ENCODE data around the gene ENOX1.

Gene ENOX1

DNA sequence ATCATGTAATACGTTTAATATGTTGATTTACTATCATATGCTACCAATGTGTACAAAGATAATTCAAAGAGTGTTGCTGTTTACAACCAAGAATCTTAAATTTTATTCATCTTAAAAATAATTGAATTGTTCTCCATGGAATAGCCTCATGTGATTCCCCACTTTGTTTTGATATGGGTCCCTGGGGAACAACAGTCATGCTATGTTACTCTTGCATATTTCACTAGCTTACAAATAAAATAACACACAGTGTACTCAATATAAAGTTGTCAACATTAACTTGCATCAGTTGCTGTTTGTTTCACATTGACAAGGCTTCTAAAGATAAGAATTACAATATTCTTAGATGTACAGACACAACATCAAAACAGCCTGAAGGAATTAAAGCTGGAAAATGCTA, 2.3 kb downstream of the ENOX1 start:
- H3K36me3 ChIP-seq (ENCODE audit: control insufficient read depth, insufficient read depth, low read length), result no peaks in the 10 kb centered on the region
- peaks cover 71% of the 10 kb centered on the region for H3K27me3 ChIP-seq (ENCODE audit: control insufficient read depth, insufficient read depth, low read length)
- no peak overlapping the region for H3K4me3 ChIP-seq (ENCODE audit: low read depth, low read length)
- no peak overlapping the region for H3K9ac ChIP-seq (ENCODE audit: low read depth, low read length)
- no peaks in the 10 kb centered on the region for H3K9me3 ChIP-seq (ENCODE audit: control insufficient read depth, insufficient read depth, low read length)
- peaks cover 8% of the 10 kb centered on the region for H3K4me1 ChIP-seq (ENCODE audit: control insufficient read depth, insufficient read depth, low read length)

DNA sequence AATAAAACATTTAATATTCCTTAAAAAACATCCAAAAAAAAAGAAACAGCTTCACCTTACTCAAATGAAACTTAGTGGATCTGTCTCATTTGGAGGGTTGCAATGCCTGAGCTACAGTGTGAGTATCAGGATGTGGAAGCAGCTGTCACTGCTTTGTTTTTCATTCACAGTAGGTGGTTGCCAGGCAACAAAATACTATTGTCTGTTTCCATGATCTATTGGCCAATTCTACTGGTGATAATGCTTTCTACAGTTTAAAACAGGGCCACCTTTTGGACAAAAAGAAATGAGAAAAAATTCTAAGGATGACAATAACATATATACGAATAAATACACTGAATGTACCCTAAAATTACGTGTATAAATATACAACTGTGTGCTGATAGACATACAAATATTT, 3.0 kb downstream of the ENOX1 start:
- H3K9me3 ChIP-seq (ENCODE audit: control insufficient read depth, insufficient read depth, low read length), result no peaks in the 10 kb centered on the region
- no peak overlapping the region for H3K4me3 ChIP-seq (ENCODE audit: low read depth, low read length)

DNA sequence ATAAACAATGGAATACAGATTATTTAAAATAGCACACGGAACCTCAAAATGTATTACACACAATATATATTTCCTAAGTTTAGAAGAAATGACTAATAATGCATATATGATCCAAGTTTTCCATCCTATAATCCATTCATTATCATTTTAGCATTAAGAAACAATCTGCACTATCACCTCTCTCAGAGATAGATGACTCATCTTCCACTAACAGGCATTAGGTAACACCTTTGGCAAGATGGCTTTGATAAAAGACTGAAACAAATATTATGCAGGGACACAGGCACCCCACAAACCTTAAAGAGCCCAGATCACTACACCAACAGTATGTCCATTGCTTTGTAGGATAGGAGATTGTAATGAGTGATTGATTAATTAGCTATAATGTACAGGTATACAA, 4.1 kb downstream of the ENOX1 start:
- Histone ChIP-seq H3K4me1 (ENCODE audit: control insufficient read depth, insufficient read depth, low read length) (peaks cover 1% of the 10 kb centered on the region), H3K4me3 (ENCODE audit: low read depth, low read length) (no peak overlapping the region), H3K27me3 (ENCODE audit: control insufficient read depth, insufficient read depth, low read length) (peaks cover 78% of the 10 kb centered on the region)

More for the DNA sequence above, 3.0 kb downstream of the ENOX1 start:
- Histone ChIP-seq H3K27me3 (ENCODE audit: control insufficient read depth, insufficient read depth, low read length) (peaks cover 76% of the 10 kb centered on the region), H3K36me3 (ENCODE audit: control insufficient read depth, insufficient read depth, low read length) (no peaks in the 10 kb centered on the region), H3K9ac (ENCODE audit: low read depth, low read length) (no peak overlapping the region), H3K4me1 (ENCODE audit: control insufficient read depth, insufficient read depth, low read length) (peaks cover 8% of the 10 kb centered on the region)

DNA sequence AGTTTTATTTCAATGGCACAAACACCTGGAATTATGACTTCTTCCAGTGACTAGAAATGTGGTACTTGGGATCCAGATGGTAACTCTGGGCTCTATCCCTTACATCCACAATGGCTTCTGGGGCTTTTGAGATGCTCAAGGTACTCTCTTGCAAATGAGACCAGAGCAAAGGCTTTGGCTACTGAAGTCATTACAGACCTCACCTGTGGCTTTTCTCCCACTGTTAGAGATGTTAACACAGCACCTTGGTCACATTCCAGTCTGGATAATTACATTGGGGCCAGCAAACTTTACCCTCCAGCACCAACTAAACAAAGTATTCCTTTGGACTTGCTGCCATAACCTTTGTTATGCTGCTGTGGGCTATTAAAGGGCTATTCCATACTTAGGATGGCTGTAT, 6.1 kb downstream of the ENOX1 start:
- Histone ChIP-seq H3K9me3 (ENCODE audit: control insufficient read depth, insufficient read depth, low read length) (no peaks in the 10 kb centered on the region), H3K27me3 (ENCODE audit: control insufficient read depth, insufficient read depth, low read length) (peaks cover 74% of the 10 kb centered on the region), H3K36me3 (ENCODE audit: control insufficient read depth, insufficient read depth, low read length) (no peaks in the 10 kb centered on the region), H3K9ac (ENCODE audit: low read depth, low read length) (no peak overlapping the region), H3K4me3 (ENCODE audit: low read depth, low read length) (no peak overlapping the region), H3K4me1 (ENCODE audit: control insufficient read depth, insufficient read depth, low read length) (no peaks in the 10 kb centered on the region)

More for the DNA sequence above, 4.1 kb downstream of the ENOX1 start:
- Histone ChIP-seq H3K9ac (ENCODE audit: low read depth, low read length) (no peak overlapping the region), H3K36me3 (ENCODE audit: control insufficient read depth, insufficient read depth, low read length) (no peaks in the 10 kb centered on the region), H3K9me3 (ENCODE audit: control insufficient read depth, insufficient read depth, low read length) (no peaks in the 10 kb centered on the region)

DNA sequence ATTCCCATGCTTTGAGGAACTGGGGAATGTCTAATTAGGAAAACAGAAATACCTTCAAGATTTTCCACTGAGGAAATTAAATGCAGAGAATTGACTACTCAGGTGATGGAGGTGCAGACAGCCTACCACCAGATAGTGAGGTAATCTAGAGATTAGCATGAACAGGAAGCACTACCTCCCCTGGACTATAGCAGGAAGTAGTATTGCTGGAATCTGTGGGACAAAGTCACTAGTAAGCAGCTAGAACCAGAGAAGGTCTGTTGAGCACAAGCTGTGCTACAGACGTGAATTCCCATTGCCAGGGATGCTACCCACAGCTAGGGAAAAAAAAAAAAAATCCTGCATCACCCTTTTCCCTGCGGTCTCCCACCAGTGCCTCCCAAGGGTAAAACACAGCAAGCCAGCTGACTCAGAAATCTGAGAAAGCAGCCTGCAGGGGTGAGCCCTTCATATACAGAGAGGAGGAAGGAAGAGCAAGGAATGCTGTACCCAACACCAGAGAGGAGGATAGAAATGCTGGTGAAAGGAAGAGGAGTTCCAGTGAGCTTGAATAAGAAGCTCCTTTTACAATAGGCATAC, 10.2 kb downstream of the ENOX1 start:
- Histone ChIP-seq H3K9ac (ENCODE audit: low read depth, low read length) (no peak overlapping the region), H3K4me3 (ENCODE audit: low read depth, low read length) (no peak overlapping the region), H3K27me3 (ENCODE audit: control insufficient read depth, insufficient read depth, low read length) (peaks cover 40% of the 10 kb centered on the region), H3K36me3 (ENCODE audit: control insufficient read depth, insufficient read depth, low read length) (no peaks in the 10 kb centered on the region), H3K4me1 (ENCODE audit: control insufficient read depth, insufficient read depth, low read length) (no peaks in the 10 kb centered on the region), H3K9me3 (ENCODE audit: control insufficient read depth, insufficient read depth, low read length) (no peaks in the 10 kb centered on the region)

DNA sequence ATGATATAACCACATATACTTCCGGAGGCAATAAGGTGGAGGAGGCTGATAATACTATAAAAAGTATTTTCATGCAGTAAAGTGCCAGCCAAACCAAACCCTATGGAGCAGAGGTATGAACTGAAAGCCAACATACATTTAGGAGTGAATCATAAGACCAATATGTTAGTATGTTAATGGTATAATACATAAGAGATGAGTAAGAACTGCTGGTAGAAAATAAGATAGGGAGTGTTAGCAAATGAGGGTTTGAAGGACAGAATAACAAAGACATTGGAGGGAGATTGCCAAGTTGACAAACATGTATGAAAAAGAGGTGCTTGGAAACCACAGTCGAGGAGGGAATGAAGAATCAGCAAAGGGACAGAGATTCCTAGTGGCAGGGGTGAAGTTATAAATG, 10.8 kb downstream of the ENOX1 start:
- Histone ChIP-seq H3K4me1 (ENCODE audit: control insufficient read depth, insufficient read depth, low read length) (no peaks in the 10 kb centered on the region), H3K9ac (ENCODE audit: low read depth, low read length) (no peak overlapping the region), H3K27me3 (ENCODE audit: control insufficient read depth, insufficient read depth, low read length) (peaks cover 40% of the 10 kb centered on the region), H3K9me3 (ENCODE audit: control insufficient read depth, insufficient read depth, low read length) (no peaks in the 10 kb centered on the region), H3K36me3 (ENCODE audit: control insufficient read depth, insufficient read depth, low read length) (no peaks in the 10 kb centered on the region), H3K4me3 (ENCODE audit: low read depth, low read length) (no peak overlapping the region)

DNA sequence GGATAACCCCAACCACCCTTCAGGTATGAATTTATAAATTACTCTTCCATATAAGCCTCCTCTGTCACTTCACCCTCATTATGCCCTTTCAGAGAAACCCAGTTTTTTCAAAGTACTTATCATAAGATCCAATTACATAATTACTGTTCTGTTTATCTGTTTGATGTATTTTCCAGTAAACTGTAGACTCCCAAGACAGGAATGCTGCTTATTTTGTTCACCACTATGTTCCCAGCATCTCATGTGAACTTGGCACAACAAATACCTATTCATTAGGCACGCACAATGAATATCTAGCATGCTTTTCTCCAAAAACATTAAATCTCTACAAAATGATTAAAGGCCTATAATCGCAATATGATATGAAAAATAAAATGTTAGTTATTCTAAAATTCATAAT, 13.2 kb downstream of the ENOX1 start:
- Histone ChIP-seq H3K9ac (ENCODE audit: low read depth, low read length) (no peak overlapping the region), H3K9me3 (ENCODE audit: control insufficient read depth, insufficient read depth, low read length) (no peaks in the 10 kb centered on the region), H3K36me3 (ENCODE audit: control insufficient read depth, insufficient read depth, low read length) (no peaks in the 10 kb centered on the region), H3K27me3 (ENCODE audit: control insufficient read depth, insufficient read depth, low read length) (peaks cover 19% of the 10 kb centered on the region), H3K4me1 (ENCODE audit: control insufficient read depth, insufficient read depth, low read length) (no peaks in the 10 kb centered on the region), H3K4me3 (ENCODE audit: low read depth, low read length) (no peak overlapping the region)

DNA sequence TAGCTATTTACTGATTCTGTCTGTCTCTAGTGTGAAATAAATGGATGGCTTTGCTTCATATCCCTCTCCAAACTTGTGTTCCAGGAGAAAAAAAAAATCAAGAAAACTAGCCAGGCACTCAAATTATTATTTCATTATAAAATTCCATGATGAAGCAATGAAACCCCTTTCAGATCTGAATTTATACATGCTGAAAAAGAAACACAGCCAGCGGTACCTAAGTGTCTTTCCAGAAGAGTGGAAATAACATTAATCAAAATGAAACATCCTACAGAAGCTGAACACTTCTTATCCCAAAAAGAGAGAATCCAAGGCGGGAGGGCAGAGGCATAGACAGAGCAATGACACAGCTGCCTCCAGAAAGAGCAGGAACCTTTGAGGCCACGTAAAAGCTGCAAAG, 15.9 kb downstream of the ENOX1 start:
- H3K4me3 ChIP-seq (ENCODE audit: low read depth, low read length), result no peak overlapping the region

DNA sequence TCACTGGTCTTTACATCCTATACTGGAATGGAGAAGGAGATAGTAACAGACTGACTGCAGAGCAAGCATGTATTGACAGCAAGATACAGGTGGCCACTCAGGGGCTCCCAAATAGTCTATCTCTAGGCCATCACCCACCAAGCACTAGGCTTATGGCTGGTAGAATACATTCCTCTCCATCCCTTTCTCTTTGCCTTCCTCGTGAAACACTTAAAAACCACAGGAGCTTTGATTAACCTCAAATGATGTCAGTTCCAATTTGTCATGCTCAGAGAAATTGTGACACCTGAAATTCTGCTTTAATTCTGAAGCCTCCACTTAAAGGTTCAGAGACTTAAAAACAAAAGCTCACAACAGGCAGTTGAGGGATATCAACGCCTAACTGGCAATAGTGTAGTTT, 17.2 kb downstream of the ENOX1 start:
- Histone ChIP-seq H3K4me3 (ENCODE audit: low read depth, low read length) (no peak overlapping the region), H3K36me3 (ENCODE audit: control insufficient read depth, insufficient read depth, low read length) (no peaks in the 10 kb centered on the region), H3K9me3 (ENCODE audit: control insufficient read depth, insufficient read depth, low read length) (no peaks in the 10 kb centered on the region)

More for the DNA sequence above, 15.9 kb downstream of the ENOX1 start:
- H3K27me3 ChIP-seq (ENCODE audit: control insufficient read depth, insufficient read depth, low read length), result peaks cover 5% of the 10 kb centered on the region
- no peak overlapping the region for H3K9ac ChIP-seq (ENCODE audit: low read depth, low read length)
- H3K36me3 ChIP-seq (ENCODE audit: control insufficient read depth, insufficient read depth, low read length), result no peaks in the 10 kb centered on the region
- H3K4me1 ChIP-seq (ENCODE audit: control insufficient read depth, insufficient read depth, low read length), result no peaks in the 10 kb centered on the region
- no peaks in the 10 kb centered on the region for H3K9me3 ChIP-seq (ENCODE audit: control insufficient read depth, insufficient read depth, low read length)

DNA sequence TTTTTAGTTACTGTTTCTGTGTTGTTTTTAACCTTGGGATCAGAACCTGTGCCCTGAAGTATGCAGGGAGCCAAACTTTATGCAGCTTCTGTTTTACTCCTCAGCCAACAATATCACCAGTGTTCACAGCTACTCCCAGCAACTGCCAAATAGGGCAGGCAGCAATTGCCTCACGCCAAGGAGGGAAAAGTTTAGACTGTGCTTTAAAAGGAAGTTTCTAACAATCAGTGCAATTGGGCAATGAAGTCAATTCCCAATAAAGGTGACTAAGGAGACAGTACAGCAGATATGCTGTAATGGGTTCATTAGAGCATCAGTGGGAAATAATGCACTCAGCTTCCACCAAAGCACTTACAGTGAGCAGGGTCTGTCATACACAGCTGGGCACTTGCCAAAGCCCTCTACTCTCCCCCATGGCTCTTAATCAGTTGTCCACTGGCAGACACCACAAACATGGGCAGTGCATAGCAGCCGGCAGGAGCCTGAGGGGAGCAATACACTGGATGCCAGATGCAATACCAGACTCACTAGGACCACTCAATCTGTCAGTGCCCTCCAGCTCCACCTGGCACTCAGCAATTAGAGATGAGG, 19.3 kb downstream of the ENOX1 start:
- Histone ChIP-seq H3K27me3 (ENCODE audit: control insufficient read depth, insufficient read depth, low read length) (no peaks in the 10 kb centered on the region), H3K4me1 (ENCODE audit: control insufficient read depth, insufficient read depth, low read length) (peaks cover 8% of the 10 kb centered on the region), H3K36me3 (ENCODE audit: control insufficient read depth, insufficient read depth, low read length) (no peaks in the 10 kb centered on the region), H3K9ac (ENCODE audit: low read depth, low read length) (no peak overlapping the region), H3K9me3 (ENCODE audit: control insufficient read depth, insufficient read depth, low read length) (no peaks in the 10 kb centered on the region), H3K4me3 (ENCODE audit: low read depth, low read length) (no peak overlapping the region)

More for the DNA sequence above, 17.2 kb downstream of the ENOX1 start:
- Histone ChIP-seq H3K9ac (ENCODE audit: low read depth, low read length) (no peak overlapping the region), H3K4me1 (ENCODE audit: control insufficient read depth, insufficient read depth, low read length) (peaks cover 8% of the 10 kb centered on the region), H3K27me3 (ENCODE audit: control insufficient read depth, insufficient read depth, low read length) (peaks cover 5% of the 10 kb centered on the region)

DNA sequence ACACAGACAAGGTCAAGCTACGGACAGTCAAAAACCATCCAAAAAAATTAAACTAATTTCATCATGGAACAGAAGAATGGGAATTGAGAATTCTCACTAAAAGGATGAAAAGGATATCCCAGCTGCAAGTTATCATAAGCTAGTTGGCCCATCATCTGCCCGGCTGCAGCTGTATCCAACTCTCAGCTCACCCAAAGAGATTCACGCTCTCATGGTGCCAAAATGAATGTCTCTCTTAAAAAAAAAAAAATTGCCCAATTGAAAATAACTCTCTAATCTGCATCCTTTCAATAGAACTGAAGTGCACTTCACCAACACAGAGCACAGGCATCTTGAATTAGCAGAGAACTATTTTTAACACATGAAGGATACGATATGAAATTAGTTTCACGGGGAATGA, 20.0 kb downstream of the ENOX1 start:
- Histone ChIP-seq H3K9me3 (ENCODE audit: control insufficient read depth, insufficient read depth, low read length) (no peaks in the 10 kb centered on the region), H3K4me3 (ENCODE audit: low read depth, low read length) (no peak overlapping the region), H3K36me3 (ENCODE audit: control insufficient read depth, insufficient read depth, low read length) (no peaks in the 10 kb centered on the region), H3K9ac (ENCODE audit: low read depth, low read length) (no peak overlapping the region), H3K27me3 (ENCODE audit: control insufficient read depth, insufficient read depth, low read length) (no peaks in the 10 kb centered on the region), H3K4me1 (ENCODE audit: control insufficient read depth, insufficient read depth, low read length) (peaks cover 8% of the 10 kb centered on the region)

DNA sequence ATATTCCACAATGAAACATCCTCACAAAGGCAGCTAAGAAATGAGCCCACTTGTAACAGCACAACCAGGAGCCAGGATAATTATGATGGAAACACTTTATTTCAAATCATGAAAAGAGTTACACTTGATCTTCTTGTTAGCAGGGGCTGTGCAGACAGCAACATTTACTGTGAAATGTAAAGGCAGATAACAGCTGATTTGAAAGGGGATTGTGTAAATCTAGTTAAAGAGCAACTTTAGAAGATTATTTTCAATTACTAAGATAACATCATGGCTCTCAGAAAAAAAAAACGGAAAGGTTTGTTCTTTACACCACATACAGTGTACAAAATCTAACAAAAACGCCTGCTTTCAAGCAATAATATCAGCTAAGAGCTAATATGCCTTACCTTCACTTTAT, 22.4 kb downstream of the ENOX1 start:
- Histone ChIP-seq H3K9ac (ENCODE audit: low read depth, low read length) (no peak overlapping the region), H3K9me3 (ENCODE audit: control insufficient read depth, insufficient read depth, low read length) (no peaks in the 10 kb centered on the region), H3K4me3 (ENCODE audit: low read depth, low read length) (no peak overlapping the region), H3K4me1 (ENCODE audit: control insufficient read depth, insufficient read depth, low read length) (peaks cover 8% of the 10 kb centered on the region), H3K27me3 (ENCODE audit: control insufficient read depth, insufficient read depth, low read length) (no peaks in the 10 kb centered on the region), H3K36me3 (ENCODE audit: control insufficient read depth, insufficient read depth, low read length) (no peaks in the 10 kb centered on the region)
